Coronary artery (tissue), 2 donors: Measurements from ENCODE around the gene HOXA4.

Source experiments
- DNase-seq: peaks from one replicate; pipeline ENCODE4 v3.0.0-alpha.2; 2017; ENCODE audit warnings: low spot score
- H3K27ac ChIP-seq, 2 donors: fragments of 200-600 bp; sonication (generic); one replicate each; pipeline ENCODE4 v1.5.1; 2016 to 2019
- H3K4me3 ChIP-seq: fragments of 200-600 bp; sonication (generic); 2 replicates; pipeline ENCODE4 v1.5.1; 2016; ENCODE audit warnings: mild to moderate bottlenecking, moderate library complexity
- TF ChIP-seq, protein P1 (sequence below): fragments of 200-600 bp; sonication (generic); IDR thresholded peaks from one replicate; pipeline ENCODE4 v1.5.1; 2019; ENCODE audit warnings: antibody characterized with exemption

The HOXA4 gene

DNA sequence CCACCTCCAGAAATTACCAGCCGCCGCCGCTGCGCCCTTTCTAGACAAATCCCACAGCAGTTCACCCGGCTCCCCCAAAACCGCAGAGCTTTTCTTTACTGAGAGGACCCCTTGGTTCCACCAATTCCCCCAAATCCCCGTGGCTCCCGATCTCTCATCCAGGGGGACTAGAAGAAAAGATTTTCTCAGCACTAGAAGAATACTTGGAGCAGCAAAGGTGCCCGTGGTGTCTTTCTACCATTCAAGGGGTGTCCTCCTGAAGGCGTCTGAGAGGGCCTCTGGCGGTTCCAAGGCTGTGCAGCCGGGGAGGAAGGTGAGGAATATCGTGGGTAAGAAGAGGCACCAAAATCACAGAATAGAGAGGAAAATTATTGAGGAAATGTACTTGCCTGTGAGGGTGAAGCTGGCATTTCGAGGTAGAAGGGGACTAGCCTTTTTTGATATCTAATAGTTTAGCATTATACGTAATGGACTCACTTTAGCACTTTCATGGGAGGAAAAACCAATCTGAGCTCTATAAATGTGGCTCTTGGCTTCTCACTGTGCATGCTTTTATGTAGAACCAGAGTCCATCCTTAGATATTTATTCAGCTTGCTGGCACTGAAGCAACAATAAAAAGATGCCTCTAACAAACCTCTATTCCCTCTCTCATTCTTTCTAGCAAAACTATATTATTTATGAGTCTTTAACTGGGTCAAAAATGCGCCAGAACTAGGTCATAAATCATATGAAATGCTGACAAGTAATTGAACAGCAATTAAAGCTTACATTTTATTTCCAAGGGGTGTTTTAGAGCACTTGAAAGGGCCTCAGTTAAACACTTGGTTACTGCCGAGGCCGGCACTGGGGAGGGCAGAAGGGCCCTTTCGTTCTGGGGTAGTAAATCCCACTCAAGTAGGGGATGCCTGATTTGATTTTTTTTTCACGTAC lies 14.3 kb downstream of the HOXA4 start:
- peak overlapping the region in 1 of 2 donors; percentile 46 for H3K27ac ChIP-seq
- TF ChIP-seq, protein P1, sequence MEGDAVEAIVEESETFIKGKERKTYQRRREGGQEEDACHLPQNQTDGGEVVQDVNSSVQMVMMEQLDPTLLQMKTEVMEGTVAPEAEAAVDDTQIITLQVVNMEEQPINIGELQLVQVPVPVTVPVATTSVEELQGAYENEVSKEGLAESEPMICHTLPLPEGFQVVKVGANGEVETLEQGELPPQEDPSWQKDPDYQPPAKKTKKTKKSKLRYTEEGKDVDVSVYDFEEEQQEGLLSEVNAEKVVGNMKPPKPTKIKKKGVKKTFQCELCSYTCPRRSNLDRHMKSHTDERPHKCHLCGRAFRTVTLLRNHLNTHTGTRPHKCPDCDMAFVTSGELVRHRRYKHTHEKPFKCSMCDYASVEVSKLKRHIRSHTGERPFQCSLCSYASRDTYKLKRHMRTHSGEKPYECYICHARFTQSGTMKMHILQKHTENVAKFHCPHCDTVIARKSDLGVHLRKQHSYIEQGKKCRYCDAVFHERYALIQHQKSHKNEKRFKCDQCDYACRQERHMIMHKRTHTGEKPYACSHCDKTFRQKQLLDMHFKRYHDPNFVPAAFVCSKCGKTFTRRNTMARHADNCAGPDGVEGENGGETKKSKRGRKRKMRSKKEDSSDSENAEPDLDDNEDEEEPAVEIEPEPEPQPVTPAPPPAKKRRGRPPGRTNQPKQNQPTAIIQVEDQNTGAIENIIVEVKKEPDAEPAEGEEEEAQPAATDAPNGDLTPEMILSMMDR, result no peak
- peak; percentile 53 for DNase-seq
- peak overlapping the region; percentile 46 for H3K4me3 ChIP-seq

DNA sequence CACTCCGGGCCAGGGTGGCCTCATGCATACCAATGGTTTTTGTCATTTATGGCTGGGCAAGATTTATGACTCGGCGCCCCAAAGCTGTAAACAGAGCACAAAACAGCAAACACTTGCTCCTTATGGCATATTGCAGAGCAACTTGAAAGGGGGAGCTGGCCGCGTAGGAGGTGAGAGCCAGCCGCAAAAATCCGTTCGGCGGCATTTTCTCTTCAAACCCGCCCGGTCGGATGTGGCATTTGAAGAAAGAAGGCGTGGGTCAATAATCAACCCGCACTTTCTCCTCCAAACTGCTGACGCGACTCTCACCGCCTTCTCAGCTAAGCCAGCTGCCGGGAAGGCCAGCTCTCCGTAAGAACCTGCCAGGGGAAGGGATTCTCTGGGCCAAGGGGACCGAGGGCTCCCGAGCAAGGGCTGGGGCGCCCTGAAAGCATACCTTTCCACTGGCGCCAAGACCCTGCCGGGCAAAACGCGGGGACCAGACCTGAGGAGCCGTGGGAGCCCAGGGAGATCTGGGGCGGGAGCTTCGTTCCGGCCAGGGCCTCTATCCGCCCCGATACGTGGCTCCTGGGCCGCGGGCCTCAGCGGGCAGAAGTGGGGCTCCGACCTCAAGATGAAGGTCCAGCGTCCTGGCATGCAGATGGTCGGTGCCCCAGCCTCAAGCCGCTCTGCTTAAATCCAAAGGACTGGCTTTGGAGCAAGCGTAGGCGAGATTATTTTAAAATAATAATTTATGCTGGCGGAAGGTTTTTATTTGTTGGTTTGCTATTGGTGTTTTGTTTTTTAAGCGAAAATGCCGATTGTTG lies 15.1 kb downstream of the HOXA4 start:
- peak; percentile 52 for DNase-seq
- peak overlapping the region in 1 of 2 donors; percentile 52 for H3K27ac ChIP-seq
- TF ChIP-seq, protein P1, result no peak
- peak overlapping the region; percentile 46 for H3K4me3 ChIP-seq

DNA sequence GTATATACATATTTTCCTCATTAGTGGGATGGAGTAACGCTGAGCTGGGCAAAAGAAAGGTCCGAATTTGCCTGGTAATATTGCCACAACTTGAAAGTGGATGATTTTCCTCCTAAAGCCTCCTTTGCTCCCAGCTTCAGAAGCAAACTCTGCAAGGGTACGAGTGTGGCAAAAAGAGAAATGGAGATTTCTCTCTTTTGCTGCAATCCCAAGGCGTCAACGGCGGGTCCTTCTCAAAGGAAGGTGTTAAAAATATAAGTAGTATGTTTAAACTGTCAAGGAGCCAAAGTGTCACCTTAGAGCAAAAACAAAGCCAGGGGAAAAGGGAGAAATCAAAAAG lies 15.7 kb downstream of the HOXA4 start:
- H3K4me3 ChIP-seq, result peak overlapping the region; percentile 46
- TF ChIP-seq, protein P1, result no peak
- H3K27ac ChIP-seq, result no peak overlapping the region
- DNase-seq, result no peak

DNA sequence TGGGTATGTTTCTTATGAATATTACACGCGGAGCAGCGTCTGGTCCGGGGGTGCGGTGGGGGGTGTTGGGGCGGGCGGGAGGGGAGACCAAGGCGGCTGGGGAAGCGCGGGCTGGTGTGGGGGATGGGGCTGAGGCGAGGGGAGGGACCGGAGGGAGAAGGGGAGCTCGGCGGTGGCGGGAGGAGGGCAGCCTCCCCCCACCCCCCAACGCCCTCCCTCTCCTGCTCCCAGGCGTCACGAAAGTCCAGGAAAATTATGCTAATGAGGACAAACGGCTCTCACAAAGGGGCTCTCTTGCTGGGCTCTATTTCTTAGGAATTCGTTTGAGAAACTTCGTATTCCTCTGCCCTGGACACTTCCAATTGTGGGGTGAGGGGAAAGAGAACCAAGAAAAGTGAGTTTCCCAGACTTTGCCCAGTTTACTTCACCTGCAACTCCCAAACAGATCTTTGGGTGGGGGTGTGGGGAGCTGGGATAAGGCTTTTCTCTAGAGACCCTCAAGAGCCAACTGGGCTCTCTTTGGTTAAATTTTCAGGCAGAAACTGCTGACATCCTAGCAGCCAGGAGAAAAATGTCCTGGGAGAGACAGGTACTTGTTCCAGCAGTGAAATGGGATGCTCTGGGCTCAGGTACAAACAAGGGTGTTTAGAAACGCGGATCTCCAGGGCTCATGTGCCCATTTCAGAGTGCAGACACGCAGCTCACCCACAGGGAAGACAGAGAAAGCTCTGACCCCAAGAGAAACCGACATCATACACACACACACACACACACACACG lies 16.4 kb downstream of the HOXA4 start:
- TF ChIP-seq, protein P1, result no peak
- Histone ChIP-seq H3K27ac (peak overlapping the region; percentile 3 to 79), H3K4me3 (peak overlapping the region; percentile 65)
- peak; percentile 54 for DNase-seq

DNA sequence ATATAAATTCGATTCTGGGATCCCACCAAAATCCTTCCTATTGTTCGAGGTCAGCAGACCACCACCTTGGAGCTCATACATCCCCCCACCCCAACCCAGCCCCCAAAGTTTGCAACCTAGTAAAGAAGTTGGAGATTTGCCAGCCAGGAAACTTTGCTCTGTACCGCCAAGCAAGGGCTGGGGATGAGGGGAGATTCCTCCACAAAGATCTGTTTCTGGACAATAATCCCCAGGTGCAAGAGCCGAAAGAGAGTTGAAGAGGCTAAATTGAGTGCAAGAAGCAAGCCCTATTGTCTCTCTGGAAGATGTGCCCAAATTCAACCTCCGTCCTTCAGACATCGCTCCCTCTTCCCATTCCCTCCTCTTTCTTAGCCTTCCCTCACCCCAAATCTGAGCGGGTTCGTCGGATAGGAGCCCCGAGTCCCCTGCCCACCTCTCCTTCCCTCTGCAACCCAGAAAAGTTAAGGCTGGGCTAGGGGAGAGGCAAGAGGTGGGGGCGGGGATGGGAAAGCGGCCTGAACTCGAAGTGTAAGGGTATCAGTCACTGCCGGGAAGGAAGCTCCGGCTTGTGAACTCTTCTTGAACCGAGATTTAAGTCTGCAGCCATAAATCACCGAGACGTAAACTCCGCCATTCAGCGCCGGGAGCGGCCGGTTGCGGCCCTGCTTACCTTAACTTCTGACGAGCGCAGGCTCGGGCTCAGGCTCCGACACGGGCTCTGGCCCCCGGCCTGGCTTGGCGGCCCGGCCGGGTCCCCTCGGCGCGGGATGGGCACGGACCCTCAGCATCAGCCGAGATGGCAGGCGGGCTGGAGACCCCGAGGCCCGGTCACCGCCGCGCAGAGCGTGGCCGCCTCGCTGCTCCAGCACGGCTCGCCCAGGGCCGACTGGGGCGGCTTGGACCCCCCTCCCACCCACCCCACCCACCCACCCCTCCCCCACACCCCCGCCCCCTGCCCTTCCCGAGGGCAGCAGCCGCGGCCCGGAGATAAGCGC lies 17.3 kb downstream of the HOXA4 start:
- Histone ChIP-seq H3K27ac (peak overlapping the region; percentile 3 to 79), H3K4me3 (peak overlapping the region; percentile 65)
- TF ChIP-seq, protein P1, result no peak
- peak; percentile 52 for DNase-seq

DNA sequence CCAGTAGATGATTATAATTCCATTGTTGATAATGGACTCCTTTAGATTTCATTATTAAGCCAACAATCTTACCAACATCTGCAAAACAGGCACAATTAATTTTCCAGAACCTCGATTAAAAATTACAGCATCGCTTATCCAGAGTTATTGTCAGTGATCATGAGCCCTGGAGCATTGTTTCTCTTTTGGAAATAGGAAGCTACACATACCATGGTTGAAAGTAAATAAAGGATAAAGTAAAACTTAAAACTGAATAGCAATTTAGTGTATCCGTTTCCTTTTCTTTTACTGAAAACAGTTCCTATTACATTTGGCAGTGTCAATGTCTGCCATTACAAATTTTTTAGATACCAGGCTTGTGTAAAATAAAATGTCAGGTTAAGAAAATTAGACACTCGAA lies 18.2 kb downstream of the HOXA4 start:
- peak overlapping the region; percentile 65 for H3K4me3 ChIP-seq
- peak overlapping the region in 1 of 2 donors; percentile 79 for H3K27ac ChIP-seq
- DNase-seq, result no peak
- TF ChIP-seq, protein P1, result no peak
